Measurements from ENCODE around the gene IGFLR1.

The IGFLR1 gene

GRCh38 chr19:35723671-35724070 lies 18.6 kb downstream of the IGFLR1 start:
- no peak for DNase-seq (ENCODE audit: low spot score)

- DNase-seq (ENCODE audit: low spot score), result no peak
Observed at GRCh38 chr19:35722897-35723296, 19.4 kb downstream of the IGFLR1 start.

- DNase-seq (ENCODE audit: low spot score), result no peak
Observed at GRCh38 chr19:35722461-35722860, 19.8 kb downstream of the IGFLR1 start.

GRCh38 chr19:35721374-35721773 lies 20.9 kb downstream of the IGFLR1 start:
- DNase-seq (ENCODE audit: low spot score), result no peak

- no peak for DNase-seq (ENCODE audit: low spot score)
Observed at GRCh38 chr19:35720648-35721047, 21.6 kb downstream of the IGFLR1 start.

- DNase-seq (ENCODE audit: low spot score), result no peak
Observed at GRCh38 chr19:35720163-35720524, 22.1 kb downstream of the IGFLR1 start.

GRCh38 chr19:35719402-35720162 lies 22.7 kb downstream of the IGFLR1 start:
- no peak for DNase-seq (ENCODE audit: low spot score)

GRCh38 chr19:35718345-35719041 lies 23.8 kb downstream of the IGFLR1 start:
- DNase-seq (ENCODE audit: low spot score), result no peak

GRCh38 chr19:35717665-35718344 lies 24.4 kb downstream of the IGFLR1 start, which contains the start of gene KMT2B:
KMT2B (plus strand) TSS chr19:35718003; CDS start chr19:35718019, 16 bp downstream.
- no peak for DNase-seq (ENCODE audit: low spot score)

GRCh38 chr19:35716801-35717664 lies 25.2 kb downstream of the IGFLR1 start:
- peak; percentile 99 for DNase-seq (ENCODE audit: low spot score)

- DNase-seq (ENCODE audit: low spot score), result peak; percentile 64
Observed at GRCh38 chr19:35715981-35716800, 26.1 kb downstream of the IGFLR1 start.

GRCh38 chr19:35715355-35715809 lies 26.9 kb downstream of the IGFLR1 start:
- no peak for DNase-seq (ENCODE audit: low spot score)

GRCh38 chr19:35714601-35715354 lies 27.5 kb downstream of the IGFLR1 start:
- DNase-seq (ENCODE audit: low spot score), result no peak

GRCh38 chr19:35713904-35714495 lies 28.3 kb downstream of the IGFLR1 start:
- no peak for DNase-seq (ENCODE audit: low spot score)

GRCh38 chr19:35713506-35713850 lies 28.8 kb downstream of the IGFLR1 start:
- no peak for DNase-seq (ENCODE audit: low spot score)

GRCh38 chr19:35712567-35713505 lies 29.4 kb downstream of the IGFLR1 start:
- DNase-seq (ENCODE audit: low spot score), result no peak

GRCh38 chr19:35710784-35711723 lies 31.2 kb downstream of the IGFLR1 start:
- no peak for DNase-seq (ENCODE audit: low spot score)

GRCh38 chr19:35708391-35708790 lies 33.9 kb downstream of the IGFLR1 start:
- DNase-seq (ENCODE audit: low spot score), result no peak
